Measurements from ENCODE around the gene ATP5PB. TPM values are rescaled to one million over a fixed set of nuclear protein-coding genes. Genes with fewer than 3 reads are reported as not detected.

Gene ATP5PB

Small RNAs within 50 kb of the gene (small RNA-seq; reads per million reads assigned to genes)
- not detected for gene RF00019
- gene RNU6-792P = not detected
